ENCODE results near the gene SARS1.
"Not testable (repeated sequence)": the region's sequence is repeated elsewhere in the genome, so short reads cannot be mapped to it uniquely, and the experiment has no call there.

The SARS1 gene, protein sequence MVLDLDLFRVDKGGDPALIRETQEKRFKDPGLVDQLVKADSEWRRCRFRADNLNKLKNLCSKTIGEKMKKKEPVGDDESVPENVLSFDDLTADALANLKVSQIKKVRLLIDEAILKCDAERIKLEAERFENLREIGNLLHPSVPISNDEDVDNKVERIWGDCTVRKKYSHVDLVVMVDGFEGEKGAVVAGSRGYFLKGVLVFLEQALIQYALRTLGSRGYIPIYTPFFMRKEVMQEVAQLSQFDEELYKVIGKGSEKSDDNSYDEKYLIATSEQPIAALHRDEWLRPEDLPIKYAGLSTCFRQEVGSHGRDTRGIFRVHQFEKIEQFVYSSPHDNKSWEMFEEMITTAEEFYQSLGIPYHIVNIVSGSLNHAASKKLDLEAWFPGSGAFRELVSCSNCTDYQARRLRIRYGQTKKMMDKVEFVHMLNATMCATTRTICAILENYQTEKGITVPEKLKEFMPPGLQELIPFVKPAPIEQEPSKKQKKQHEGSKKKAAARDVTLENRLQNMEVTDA

GRCh38 chr1:109213824-109214693, at the start of gene SARS1:
Gene SARS1 (plus strand): TSS chr1:109213918. CDS start chr1:109213993, 75 bp downstream.
- in situ Hi-C loops (cut with MboI; ENCODE audit: low sequenced_read_pairs) = no loop called here

DNA sequence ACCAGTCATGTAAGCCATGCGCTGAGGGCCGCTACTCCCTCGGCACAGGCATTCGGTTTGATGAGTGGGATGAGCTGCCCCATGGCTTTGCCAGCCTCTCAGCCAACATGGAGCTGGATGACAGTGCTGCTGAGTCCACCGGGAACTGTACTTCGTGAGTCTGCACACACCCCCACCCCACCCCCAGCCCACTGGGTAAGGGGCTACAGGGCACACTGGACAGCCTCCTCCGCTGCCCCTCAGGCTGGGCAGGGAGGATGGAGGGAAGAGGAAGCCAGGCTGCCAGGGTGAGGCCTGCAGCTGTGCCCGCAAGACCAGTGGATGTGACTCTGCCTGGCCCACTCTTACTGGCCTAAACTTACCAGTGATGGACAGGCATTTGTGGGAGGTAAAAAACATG, 49.2 kb upstream of the SARS1 start:
- in situ Hi-C loops (cut with MboI; ENCODE audit: low sequenced_read_pairs) = no loop called here

- in situ Hi-C loops (cut with MboI; ENCODE audit: low sequenced_read_pairs) = no loop called here
Measured at GRCh38 chr1:109167001-109167506, 46.7 kb upstream of the SARS1 start.

- in situ Hi-C loops (cut with MboI; ENCODE audit: low sequenced_read_pairs) = no loop called here
Measured at GRCh38 chr1:109170035-109170764, 43.5 kb upstream of the SARS1 start.

DNA sequence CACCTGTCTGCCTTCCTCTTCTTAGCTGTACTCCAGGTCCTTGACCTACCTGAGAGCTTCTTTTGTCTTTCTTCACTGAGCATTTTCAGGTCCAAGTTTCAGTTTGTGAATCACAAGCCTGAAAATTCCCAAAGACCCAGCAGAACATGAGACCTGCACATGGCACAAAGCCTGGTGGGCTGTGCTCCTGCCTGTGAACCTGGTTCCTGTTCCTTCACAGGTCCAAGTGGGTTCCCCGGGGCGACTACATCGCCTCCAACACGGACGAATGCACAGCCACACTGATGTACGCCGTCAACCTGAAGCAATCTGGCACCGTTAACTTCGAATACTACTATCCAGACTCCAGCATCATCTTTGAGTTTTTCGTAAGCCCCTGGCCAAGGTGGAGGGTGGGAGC, 42.1 kb upstream of the SARS1 start:
- in situ Hi-C loops (cut with MboI; ENCODE audit: low sequenced_read_pairs) = no loop called here

GRCh38 chr1:109176349-109176748, 37.4 kb upstream of the SARS1 start:
- in situ Hi-C loops (cut with MboI; ENCODE audit: low sequenced_read_pairs) = not testable (repeated sequence)

GRCh38 chr1:109180715-109181084, 33.0 kb upstream of the SARS1 start:
- in situ Hi-C loops (cut with MboI; ENCODE audit: low sequenced_read_pairs) = not testable (repeated sequence)

DNA sequence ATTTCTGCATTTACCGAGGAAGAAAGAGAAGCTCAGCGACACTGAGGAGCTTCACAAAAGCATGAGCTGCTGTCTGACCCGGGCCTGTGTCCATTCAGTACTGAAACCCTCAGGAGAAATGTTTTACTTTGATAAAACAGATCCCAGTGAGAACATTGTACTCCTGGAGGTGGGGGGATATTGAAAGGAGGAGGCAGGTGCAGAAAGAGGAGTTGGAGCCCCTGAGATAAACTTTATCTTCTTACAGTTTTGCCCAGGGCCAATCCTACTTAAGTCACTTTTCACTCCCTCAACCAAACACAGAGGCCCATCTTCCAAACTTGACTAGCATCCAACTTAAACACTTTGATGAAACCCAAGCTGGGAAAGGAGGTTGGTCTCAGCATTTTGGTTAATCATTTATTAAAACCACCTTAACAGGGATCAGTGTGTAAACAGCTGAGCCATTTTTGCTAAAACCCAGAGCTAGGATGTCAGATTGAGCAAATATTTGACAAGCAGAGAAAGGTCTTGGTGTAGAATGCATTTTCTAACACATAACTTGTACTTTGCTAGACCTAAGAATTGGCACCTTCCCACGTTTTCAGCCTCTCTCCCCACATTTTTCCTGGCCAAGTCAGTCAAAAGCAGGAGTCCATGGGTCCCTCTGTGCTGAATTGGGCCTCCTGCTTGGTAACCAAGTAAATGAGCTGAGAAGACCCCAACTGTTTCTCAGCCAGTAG, 32.5 kb upstream of the SARS1 start:
- in situ Hi-C loops (cut with MboI; ENCODE audit: low sequenced_read_pairs) = no loop called here

GRCh38 chr1:109181807-109182163, 31.9 kb upstream of the SARS1 start:
- in situ Hi-C loops (cut with MboI; ENCODE audit: low sequenced_read_pairs) = no loop called here

- in situ Hi-C loops (cut with MboI; ENCODE audit: low sequenced_read_pairs) = no loop called here
Measured at GRCh38 chr1:109183058-109183738, 30.5 kb upstream of the SARS1 start.

DNA sequence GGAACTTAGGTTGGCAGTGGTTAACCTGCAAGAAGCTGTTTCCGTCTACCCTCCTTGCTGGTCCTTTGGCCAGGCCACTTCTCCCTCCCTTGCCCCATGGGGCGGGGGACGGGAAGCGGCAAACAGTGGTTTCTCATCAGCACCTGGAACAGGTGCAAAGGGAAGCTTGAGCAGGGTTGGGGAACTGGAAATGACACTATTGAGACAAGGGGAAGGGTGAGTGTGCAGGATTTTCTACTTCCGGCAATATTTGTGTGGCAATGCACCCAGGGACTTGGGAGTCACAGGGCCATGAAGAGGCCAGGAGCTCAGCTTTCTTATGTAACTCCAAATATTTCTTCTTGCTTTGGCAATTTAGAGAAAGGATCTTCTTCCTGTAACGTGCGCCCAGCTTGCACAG, 29.0 kb upstream of the SARS1 start:
- in situ Hi-C loops (cut with MboI; ENCODE audit: low sequenced_read_pairs) = no loop called here

- in situ Hi-C loops (cut with MboI; ENCODE audit: low sequenced_read_pairs) = no loop called here
Measured at GRCh38 chr1:109185357-109185756, 28.4 kb upstream of the SARS1 start.

GRCh38 chr1:109185990-109186732, 27.6 kb upstream of the SARS1 start:
- in situ Hi-C loops (cut with MboI; ENCODE audit: low sequenced_read_pairs) = no loop called here

GRCh38 chr1:109186733-109187086, 27.0 kb upstream of the SARS1 start:
- in situ Hi-C loops (cut with MboI; ENCODE audit: low sequenced_read_pairs) = no loop called here

GRCh38 chr1:109187127-109187526, 26.6 kb upstream of the SARS1 start:
- in situ Hi-C loops (cut with MboI; ENCODE audit: low sequenced_read_pairs) = no loop called here

GRCh38 chr1:109188200-109188599, 25.5 kb upstream of the SARS1 start:
- in situ Hi-C loops (cut with MboI; ENCODE audit: low sequenced_read_pairs) = no loop called here

GRCh38 chr1:109188781-109189180, 24.9 kb upstream of the SARS1 start:
- in situ Hi-C loops (cut with MboI; ENCODE audit: low sequenced_read_pairs) = no loop called here

GRCh38 chr1:109190189-109190588, 23.5 kb upstream of the SARS1 start:
- in situ Hi-C loops (cut with MboI; ENCODE audit: low sequenced_read_pairs) = no loop called here

- in situ Hi-C loops (cut with MboI; ENCODE audit: low sequenced_read_pairs) = no loop called here
Measured at GRCh38 chr1:109191377-109191776, 22.3 kb upstream of the SARS1 start.
